Testis (tissue), 2 donors: ENCODE data around the gene ADCY2.

Experiments used
- POLR2A ChIP-seq: fragments of 450-650 bp; IDR thresholded peaks from one replicate; pipeline ENCODE4 v1.6.1; 2017; ENCODE audit warnings: antibody characterized with exemption, mild to moderate bottlenecking, moderate library complexity
- TF ChIP-seq, protein P1 (sequence below), 3 experiments: fragments of 450-650 bp in 2 of 3; fragments of 200-600 bp in 1 of 3; sonication (generic) in 1 of 3; IDR thresholded peaks; one replicate each; pipeline ENCODE4 v1.5.1; 2016 to 2019; ENCODE audit warnings: antibody characterized with exemption in 3 of 3, mild to moderate bottlenecking in 2 of 3, moderate library complexity in 1 of 3

DNA sequence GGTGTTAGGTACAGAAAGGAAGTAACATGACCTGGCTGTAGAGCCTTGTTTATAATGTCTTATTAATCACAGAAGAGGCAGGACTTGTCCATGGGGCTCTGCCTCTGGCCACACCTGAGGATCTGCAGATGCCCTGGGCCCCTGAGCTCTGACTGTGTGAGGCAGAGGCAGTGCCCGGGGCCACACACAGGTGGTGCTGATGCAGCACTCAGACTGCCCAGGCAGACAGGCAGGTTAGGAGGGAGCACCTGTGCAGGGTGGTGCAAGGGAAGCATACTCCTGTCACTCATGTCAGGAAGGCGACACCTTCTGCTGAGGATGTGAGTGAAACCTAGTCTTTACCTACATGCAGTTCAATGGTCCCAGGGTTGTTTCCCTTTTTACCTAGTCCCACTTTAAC, 366.3 kb downstream of the ADCY2 start:
- TF ChIP-seq POLR2A, result no peak
- TF ChIP-seq, protein P1, sequence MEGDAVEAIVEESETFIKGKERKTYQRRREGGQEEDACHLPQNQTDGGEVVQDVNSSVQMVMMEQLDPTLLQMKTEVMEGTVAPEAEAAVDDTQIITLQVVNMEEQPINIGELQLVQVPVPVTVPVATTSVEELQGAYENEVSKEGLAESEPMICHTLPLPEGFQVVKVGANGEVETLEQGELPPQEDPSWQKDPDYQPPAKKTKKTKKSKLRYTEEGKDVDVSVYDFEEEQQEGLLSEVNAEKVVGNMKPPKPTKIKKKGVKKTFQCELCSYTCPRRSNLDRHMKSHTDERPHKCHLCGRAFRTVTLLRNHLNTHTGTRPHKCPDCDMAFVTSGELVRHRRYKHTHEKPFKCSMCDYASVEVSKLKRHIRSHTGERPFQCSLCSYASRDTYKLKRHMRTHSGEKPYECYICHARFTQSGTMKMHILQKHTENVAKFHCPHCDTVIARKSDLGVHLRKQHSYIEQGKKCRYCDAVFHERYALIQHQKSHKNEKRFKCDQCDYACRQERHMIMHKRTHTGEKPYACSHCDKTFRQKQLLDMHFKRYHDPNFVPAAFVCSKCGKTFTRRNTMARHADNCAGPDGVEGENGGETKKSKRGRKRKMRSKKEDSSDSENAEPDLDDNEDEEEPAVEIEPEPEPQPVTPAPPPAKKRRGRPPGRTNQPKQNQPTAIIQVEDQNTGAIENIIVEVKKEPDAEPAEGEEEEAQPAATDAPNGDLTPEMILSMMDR (IDR thresholded peaks at IDR 0.05), result no peak
